K562 (cell line): Measurements from ENCODE around the gene HOXB1. TPM values are rescaled to one million over a fixed set of nuclear protein-coding genes. Genes with fewer than 3 reads are reported as not detected.

ENCODE experiments used
- CBFA2T3 ChIP-seq: fragments of 450-650 bp; IDR thresholded peaks from 2 replicates; pipeline ENCODE4 v1.6.1; 2017
- FOXK2 ChIP-seq, 2 experiments: fragments of 450-650 bp; IDR thresholded peaks in 1 of 2; conservative IDR thresholded peaks in 1 of 2; 2 replicates each; pipeline ENCODE4 v1.6.1; 2016; ENCODE audit warnings: low read depth in 2 of 2, mild to moderate bottlenecking in 1 of 2
- microRNA counts: library from miRNA; unstranded; fragments of <30 nt; microRNA quantifications from one replicate; lab custom pipeline; 2016
- polyA plus RNA-seq, 8 experiments: library from polyadenylated mRNA; depleted of rRNA in 4 of 8; stranded (reverse) in 5 of 8; unstranded in 3 of 8; fragments of >200 nt; fragmentation: Nextera tagmentation in 2 of 8; fragmentation: Illumina TruSeq in 1 of 8; extraction: Ambion mirVana in 2 of 8; extraction: Trizol in 1 of 8; gene quantifications; 2 replicates each; pipeline versions ENCODE4 v1.2.1 to v1.2.3, GENCODE V29; 2011 to 2014; ENCODE audit warnings: inconsistent platforms in 1 of 8, missing spikeins in 1 of 8
- small RNA-seq: library from RNA; depleted of rRNA; stranded (forward); fragments of <200 nt; gene quantifications from one replicate; pipeline ENCODE3, GENCODE V24; 2014
- total RNA-seq, 7 experiments: library from RNA; depleted of rRNA in 6 of 7; stranded (reverse); fragments of >200 nt in 6 of 7; fragmentation: Illumina TruSeq in 2 of 7; extraction: Trizol in 2 of 7; gene quantifications; 2 replicates each; pipeline versions ENCODE4 v1.2.1 to v1.2.3, GENCODE V29; 2011 to 2021; ENCODE audit warnings: low replicate concordance in 1 of 7

Gene HOXB1
- total and polyA plus RNA-seq, 9 of the 15 experiments (the other 6 are each of a cell fraction or from before 2014, with no cell fraction given): 0.04 TPM; not detected in 8

DNA sequence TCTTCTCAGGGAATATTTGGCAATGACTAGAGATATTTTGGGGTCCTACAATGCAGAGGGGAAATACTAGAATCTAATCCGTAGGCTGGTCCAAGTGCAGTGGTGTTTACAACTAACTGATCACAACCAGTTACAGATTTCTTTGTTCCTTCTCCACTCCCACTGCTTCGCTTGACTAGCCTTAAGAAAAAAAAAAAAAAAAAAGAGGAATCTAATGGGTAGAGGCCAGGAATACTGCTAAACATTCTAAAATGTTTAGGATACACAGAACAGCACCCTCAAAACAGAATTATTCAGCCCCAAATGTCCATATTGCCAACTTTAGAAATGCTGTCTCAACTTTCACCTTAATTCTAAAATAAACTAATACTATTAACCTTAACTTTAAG is 51.8 kb downstream of the HOXB1 start (continued):
- TF ChIP-seq FOXK2 (conservative IDR thresholded peaks at IDR 0.05 in 1 of 2, IDR thresholded peaks at IDR 0.05 in 1 of 2; ENCODE audit: low read depth in 2 of 2) (peak; percentile 16 to 17; a peak in 1 of 4 replicates), CBFA2T3 (no peak)
- TF ChIP-seq, all 486 proteins: peak for 3

MicroRNAs within 50 kb of the gene (microRNA counts, 767-probe panel; counts per million panel counts)
- microRNA hsa-miR-10a-5p (lab: Ali Mortazavi, UCI): 5,144 counts per million, percentile 90 among the panel's probes with 10 or more counts

Small RNA genes within 50 kb of the gene (small RNA-seq; reads per million reads assigned to genes)
- not detected for gene RF00019

Other genes starting within 250 kb of the HOXB1 start
Only the 7 nearest of the 12 such genes appear.
- gene HOXB2, start 14.1 kb upstream of the HOXB1 start, total RNA-seq (2014; rRNA removed): 35.0 and 42.1 TPM in 2 replicates
- 13.0 and 16.9 TPM in 2 replicates for gene HOXB2, start 14.1 kb upstream of the HOXB1 start, total RNA-seq (2014; rRNA removed; fragmentation: Illumina TruSeq; extraction: Trizol)
- gene HOXB2, start 14.1 kb upstream of the HOXB1 start, total RNA-seq (2015; rRNA removed; fragmentation: Illumina TruSeq; extraction: Trizol): 21.2 and 22.2 TPM in 2 replicates
- gene HOXB2, start 14.1 kb upstream of the HOXB1 start, total RNA-seq (2021): 74.2 and 75.5 TPM in 2 replicates
- gene HOXB2, start 14.1 kb upstream of the HOXB1 start, polyA plus RNA-seq (2011; rRNA removed): 15.9 and 16.4 TPM in 2 replicates
- 32.5 and 32.6 TPM in 2 replicates for gene HOXB2, start 14.1 kb upstream of the HOXB1 start, polyA plus RNA-seq (2014; fragmentation: Illumina TruSeq; extraction: Trizol)
- gene HOXB2, start 14.1 kb upstream of the HOXB1 start, polyA plus RNA-seq (2014; fragmentation: Nextera tagmentation; extraction: Ambion mirVana): 1 to 10 TPM; 2.1 to 3.1 TPM
- gene HOXB2, start 14.1 kb upstream of the HOXB1 start, polyA plus RNA-seq (2014; rRNA removed): 66.4 and 97.7 TPM in 2 replicates
- 23.9 and 26.4 TPM in 2 replicates for gene HOXB4, start 47.3 kb upstream of the HOXB1 start, total RNA-seq (2014; rRNA removed)
- gene HOXB4, start 47.3 kb upstream of the HOXB1 start, total RNA-seq (2014; rRNA removed; fragmentation: Illumina TruSeq; extraction: Trizol): 10.6 and 10.8 TPM in 2 replicates
- 14.6 and 14.9 TPM in 2 replicates for gene HOXB4, start 47.3 kb upstream of the HOXB1 start, total RNA-seq (2015; rRNA removed; fragmentation: Illumina TruSeq; extraction: Trizol)
- gene HOXB4, start 47.3 kb upstream of the HOXB1 start, total RNA-seq (2021): 33.2 and 34.9 TPM in 2 replicates
- 9.2 and 13.0 TPM in 2 replicates for gene HOXB4, start 47.3 kb upstream of the HOXB1 start, polyA plus RNA-seq (2011; rRNA removed)
- gene HOXB4, start 47.3 kb upstream of the HOXB1 start, polyA plus RNA-seq (2014; fragmentation: Illumina TruSeq; extraction: Trizol): 27.5 and 30.2 TPM in 2 replicates
- 1 to 10 TPM; 1.6 to 2.6 TPM for gene HOXB4, start 47.3 kb upstream of the HOXB1 start, polyA plus RNA-seq (2014; fragmentation: Nextera tagmentation; extraction: Ambion mirVana)
- 22.5 and 27.2 TPM in 2 replicates for gene HOXB4, start 47.3 kb upstream of the HOXB1 start, polyA plus RNA-seq (2014; rRNA removed)
- 11.8 and 17.2 TPM in 2 replicates for gene HOXB3, start 59.2 kb upstream of the HOXB1 start, total RNA-seq (2014; rRNA removed)
- 20.2 and 21.2 TPM in 2 replicates for gene HOXB3, start 59.2 kb upstream of the HOXB1 start, total RNA-seq (2014; rRNA removed; fragmentation: Illumina TruSeq; extraction: Trizol)
- gene HOXB3, start 59.2 kb upstream of the HOXB1 start, total RNA-seq (2015; rRNA removed; fragmentation: Illumina TruSeq; extraction: Trizol): 24.7 and 28.1 TPM in 2 replicates
- 22.7 and 28.3 TPM in 2 replicates for gene HOXB3, start 59.2 kb upstream of the HOXB1 start, total RNA-seq (2021)
- 15.7 and 21.5 TPM in 2 replicates for gene HOXB3, start 59.2 kb upstream of the HOXB1 start, polyA plus RNA-seq (2011; rRNA removed)
- 23.5 and 27.0 TPM in 2 replicates for gene HOXB3, start 59.2 kb upstream of the HOXB1 start, polyA plus RNA-seq (2014; fragmentation: Illumina TruSeq; extraction: Trizol)
- gene HOXB3, start 59.2 kb upstream of the HOXB1 start, polyA plus RNA-seq (2014; fragmentation: Nextera tagmentation; extraction: Ambion mirVana): 1 to 10 TPM; 2.4 to 2.5 TPM
- gene HOXB3, start 59.2 kb upstream of the HOXB1 start, polyA plus RNA-seq (2014; rRNA removed): 33.0 and 41.3 TPM in 2 replicates
- gene HOXB5, start 62.8 kb upstream of the HOXB1 start, total RNA-seq (2014; rRNA removed): 0.27 and 0.57 TPM in 2 replicates
- gene HOXB5, start 62.8 kb upstream of the HOXB1 start, total RNA-seq (2014; rRNA removed; fragmentation: Illumina TruSeq; extraction: Trizol): 0.38 and 0.65 TPM in 2 replicates
- gene HOXB5, start 62.8 kb upstream of the HOXB1 start, total RNA-seq (2015; rRNA removed; fragmentation: Illumina TruSeq; extraction: Trizol): 0.75 and 0.80 TPM in 2 replicates
- gene HOXB5, start 62.8 kb upstream of the HOXB1 start, total RNA-seq (2021): 2.4 and 2.6 TPM in 2 replicates
- gene HOXB5, start 62.8 kb upstream of the HOXB1 start, polyA plus RNA-seq (2011; rRNA removed): 0.36 and 0.87 TPM in 2 replicates
- gene HOXB5, start 62.8 kb upstream of the HOXB1 start, polyA plus RNA-seq (2014; fragmentation: Illumina TruSeq; extraction: Trizol): 1.4 and 1.5 TPM in 2 replicates
- under 1 TPM; 0.24 to 0.25 TPM for gene HOXB5, start 62.8 kb upstream of the HOXB1 start, polyA plus RNA-seq (2014; fragmentation: Nextera tagmentation; extraction: Ambion mirVana)
- 2.7 and 3.2 TPM in 2 replicates for gene HOXB5, start 62.8 kb upstream of the HOXB1 start, polyA plus RNA-seq (2014; rRNA removed)
- 6.5 and 9.1 TPM in 2 replicates for gene HOXB6, start 74.0 kb upstream of the HOXB1 start, total RNA-seq (2014; rRNA removed)
- 3.9 and 4.9 TPM in 2 replicates for gene HOXB6, start 74.0 kb upstream of the HOXB1 start, total RNA-seq (2014; rRNA removed; fragmentation: Illumina TruSeq; extraction: Trizol)
- gene HOXB6, start 74.0 kb upstream of the HOXB1 start, total RNA-seq (2015; rRNA removed; fragmentation: Illumina TruSeq; extraction: Trizol): 7.3 and 7.5 TPM in 2 replicates
- 10.6 and 14.2 TPM in 2 replicates for gene HOXB6, start 74.0 kb upstream of the HOXB1 start, total RNA-seq (2021)
- gene HOXB6, start 74.0 kb upstream of the HOXB1 start, polyA plus RNA-seq (2011; rRNA removed): 2.3 and 3.0 TPM in 2 replicates
- gene HOXB6, start 74.0 kb upstream of the HOXB1 start, polyA plus RNA-seq (2014; fragmentation: Illumina TruSeq; extraction: Trizol): 4.0 and 7.7 TPM in 2 replicates
- gene HOXB6, start 74.0 kb upstream of the HOXB1 start, polyA plus RNA-seq (2014; fragmentation: Nextera tagmentation; extraction: Ambion mirVana): 1 to 10 TPM; 1.2 to 1.9 TPM
- 13.7 and 14.8 TPM in 2 replicates for gene HOXB6, start 74.0 kb upstream of the HOXB1 start, polyA plus RNA-seq (2014; rRNA removed)
- gene HOXB7, start 80.0 kb upstream of the HOXB1 start, total RNA-seq (2014; rRNA removed): 8.3 and 11.0 TPM in 2 replicates
- gene HOXB7, start 80.0 kb upstream of the HOXB1 start, total RNA-seq (2014; rRNA removed; fragmentation: Illumina TruSeq; extraction: Trizol): 13.5 and 14.7 TPM in 2 replicates
- gene HOXB7, start 80.0 kb upstream of the HOXB1 start, total RNA-seq (2015; rRNA removed; fragmentation: Illumina TruSeq; extraction: Trizol): 14.8 and 16.7 TPM in 2 replicates
- 8.2 and 10.8 TPM in 2 replicates for gene HOXB7, start 80.0 kb upstream of the HOXB1 start, total RNA-seq (2021)
- gene HOXB7, start 80.0 kb upstream of the HOXB1 start, polyA plus RNA-seq (2011; rRNA removed): 5.5 and 5.9 TPM in 2 replicates
- 10.3 and 11.6 TPM in 2 replicates for gene HOXB7, start 80.0 kb upstream of the HOXB1 start, polyA plus RNA-seq (2014; fragmentation: Illumina TruSeq; extraction: Trizol)
- 1 to 10 TPM; 5.7 to 5.8 TPM for gene HOXB7, start 80.0 kb upstream of the HOXB1 start, polyA plus RNA-seq (2014; fragmentation: Nextera tagmentation; extraction: Ambion mirVana)
- 11.1 and 13.9 TPM in 2 replicates for gene HOXB7, start 80.0 kb upstream of the HOXB1 start, polyA plus RNA-seq (2014; rRNA removed)
- gene HOXB8, start 84.3 kb upstream of the HOXB1 start, total RNA-seq (2014; rRNA removed): 5.1 and 9.3 TPM in 2 replicates
- 1.5 and 2.9 TPM in 2 replicates for gene HOXB8, start 84.3 kb upstream of the HOXB1 start, total RNA-seq (2014; rRNA removed; fragmentation: Illumina TruSeq; extraction: Trizol)
- gene HOXB8, start 84.3 kb upstream of the HOXB1 start, total RNA-seq (2015; rRNA removed; fragmentation: Illumina TruSeq; extraction: Trizol): 2.1 and 2.5 TPM in 2 replicates
- gene HOXB8, start 84.3 kb upstream of the HOXB1 start, total RNA-seq (2021): 14.9 and 17.7 TPM in 2 replicates
- gene HOXB8, start 84.3 kb upstream of the HOXB1 start, polyA plus RNA-seq (2011; rRNA removed): 3.6 and 4.6 TPM in 2 replicates
- 7.0 and 8.3 TPM in 2 replicates for gene HOXB8, start 84.3 kb upstream of the HOXB1 start, polyA plus RNA-seq (2014; fragmentation: Illumina TruSeq; extraction: Trizol)
- 1 to 10 TPM in 1 of 2 experiments, under 1 TPM in 1; 0.52 to 1.2 TPM for gene HOXB8, start 84.3 kb upstream of the HOXB1 start, polyA plus RNA-seq (2014; fragmentation: Nextera tagmentation; extraction: Ambion mirVana)
- 18.8 and 23.8 TPM in 2 replicates for gene HOXB8, start 84.3 kb upstream of the HOXB1 start, polyA plus RNA-seq (2014; rRNA removed)